Mesendoderm (in vitro differentiated cells): ENCODE results near the gene IL19.

Experiments
- DNase-seq: peaks from one replicate; pipeline ENCODE4 v3.0.0; 2013
- H2AK5ac ChIP-seq: 2 replicates; pipeline ENCODE4 v1.6.1; 2013; ENCODE audit warnings: low read length, inconsistent platforms
- H2BK120ac ChIP-seq: 2 replicates; pipeline ENCODE4 v1.6.1; 2013; ENCODE audit warnings: low read depth, mild to moderate bottlenecking, low read length, moderate library complexity, mixed read lengths
- H2BK15ac ChIP-seq: replicated peaks from 2 replicates; pipeline ENCODE4 v1.6.1; 2013; ENCODE audit warnings: low read depth, mild to moderate bottlenecking, moderate library complexity
- H2BK5ac ChIP-seq: 2 replicates; pipeline ENCODE4 v1.6.1; 2013; ENCODE audit warnings: low read length, inconsistent platforms
- H3K18ac ChIP-seq: 2 replicates; pipeline ENCODE4 v1.6.1; 2013; ENCODE audit warnings: mild to moderate bottlenecking, low read length, mixed read lengths
- H3K23ac ChIP-seq: one replicate; pipeline ENCODE4 v1.6.1; 2013; ENCODE audit warnings: low read length
- H3K27ac ChIP-seq: 2 replicates; pipeline ENCODE4 v1.5.1; 2013; ENCODE audit warnings: low read depth, mild to moderate bottlenecking, inconsistent platforms, low read length, moderate library complexity
- H3K27me3 ChIP-seq: 2 replicates; pipeline ENCODE4 v1.6.1; 2013; ENCODE audit warnings: low read length, control low read depth, mild to moderate bottlenecking, inconsistent platforms; ENCODE audit not compliant: insufficient read depth, poor library complexity
- H3K36me3 ChIP-seq: 2 replicates; pipeline ENCODE4 v1.6.1; 2013; ENCODE audit warnings: low read length, inconsistent platforms; ENCODE audit not compliant: control insufficient read depth, insufficient read depth
- H3K4ac ChIP-seq: one replicate; pipeline ENCODE4 v1.6.1; 2013; ENCODE audit warnings: low read depth, mild to moderate bottlenecking, low read length, moderate library complexity
- H3K4me1 ChIP-seq: 2 replicates; pipeline ENCODE4 v1.6.1; 2013; ENCODE audit warnings: low read depth, low read length, inconsistent platforms; ENCODE audit not compliant: control insufficient read depth
- H3K4me2 ChIP-seq: 2 replicates; pipeline ENCODE4 v1.6.1; 2013; ENCODE audit warnings: low read length
- H3K4me3 ChIP-seq: 2 replicates; pipeline ENCODE4 v1.5.1; 2013; ENCODE audit warnings: mild to moderate bottlenecking, low read length
- H3K56ac ChIP-seq: one replicate; pipeline ENCODE4 v1.6.1; 2013; ENCODE audit warnings: low read length
- H3K79me1 ChIP-seq: 2 replicates; pipeline ENCODE4 v1.6.1; 2013; ENCODE audit warnings: low read length, inconsistent platforms
- H3K79me2 ChIP-seq: 2 replicates; pipeline ENCODE4 v1.6.1; 2013; ENCODE audit warnings: mild to moderate bottlenecking, low read length; ENCODE audit not compliant: control insufficient read depth, insufficient read depth
- H3K9ac ChIP-seq: 2 replicates; pipeline ENCODE4 v1.6.1; 2013; ENCODE audit warnings: low read length, inconsistent platforms
- H4K5ac ChIP-seq: one replicate; pipeline ENCODE4 v1.6.1; 2013; ENCODE audit warnings: low read length
- H4K8ac ChIP-seq: one replicate; pipeline ENCODE4 v1.6.1; 2013; ENCODE audit warnings: low read depth, mild to moderate bottlenecking, control low read depth, low read length, moderate library complexity
- WGBS: extraction: QIAGEN DNeasy Blood & Tissue Kit; methylation state at CpG from one replicate; pipeline ENCODE4 v1.1.7; 2013; ENCODE audit warnings: low lambda C conversion rate, missing lambda C conversion rate; ENCODE audit not compliant: insufficient coverage; ENCODE audit errors: extremely low coverage; 5-methylcytosine and 5-hydroxymethylcytosine counted together

IL19 gene

GRCh38 chr1:206883876-206884275, 113.3 kb downstream of the IL19 start:
- Histone ChIP-seq H3K36me3 (no peaks in the 10 kb centered on the region), H3K56ac (no peak overlapping the region), H3K79me1 (no peaks in the 10 kb centered on the region), H3K4me1 (no peaks in the 10 kb centered on the region), H3K27me3 (no peaks in the 10 kb centered on the region), H2BK120ac (no peak overlapping the region), H4K8ac (no peak overlapping the region), H3K79me2 (no peaks in the 10 kb centered on the region), H3K27ac (no peak overlapping the region), H2AK5ac (no peak overlapping the region), H2BK15ac (no peak overlapping the region), H3K9ac (no peak overlapping the region), H2BK5ac (no peak overlapping the region), H3K23ac (no peak overlapping the region), H4K5ac (no peak overlapping the region), H3K4me3 (no peak overlapping the region), H3K18ac (no peak overlapping the region), H3K4ac (no peak overlapping the region), H3K4me2 (no peak overlapping the region)
- no peak for DNase-seq
- no CpG with 5 or more reads among the region's 2 CpGs for WGBS

- Histone ChIP-seq H2BK120ac (no peak overlapping the region), H3K23ac (no peak overlapping the region), H3K36me3 (no peaks in the 10 kb centered on the region), H2BK15ac (no peak overlapping the region), H3K4me1 (peaks cover 6% of the 10 kb centered on the region), H3K79me2 (no peaks in the 10 kb centered on the region), H2BK5ac (no peak overlapping the region), H4K5ac (no peak overlapping the region), H4K8ac (no peak overlapping the region), H3K18ac (no peak overlapping the region), H2AK5ac (no peak overlapping the region), H3K79me1 (no peaks in the 10 kb centered on the region), H3K9ac (no peak overlapping the region), H3K4me3 (no peak overlapping the region), H3K27ac (no peak overlapping the region), H3K27me3 (no peaks in the 10 kb centered on the region), H3K4ac (no peak overlapping the region), H3K56ac (no peak overlapping the region), H3K4me2 (no peak overlapping the region)
- WGBS, result no CpG with 5 or more reads among the region's 3 CpGs
- no peak for DNase-seq
Observed at GRCh38 chr1:206885341-206886060, 114.9 kb downstream of the IL19 start.

- no peak overlapping the region for H2AK5ac ChIP-seq
- no peak overlapping the region for H2BK15ac ChIP-seq
- H3K36me3 ChIP-seq, result no peaks in the 10 kb centered on the region
- no peak overlapping the region for H3K23ac ChIP-seq
- no peak overlapping the region for H4K8ac ChIP-seq
- H3K27ac ChIP-seq, result no peak overlapping the region
- H2BK120ac ChIP-seq, result no peak overlapping the region
- no peaks in the 10 kb centered on the region for H3K79me1 ChIP-seq
- DNase-seq, result no peak
- no CpG with 5 or more reads among the region's 1 CpG for WGBS
- H3K27me3 ChIP-seq, result no peaks in the 10 kb centered on the region
- no peaks in the 10 kb centered on the region for H3K79me2 ChIP-seq
- H4K5ac ChIP-seq, result no peak overlapping the region
- H3K56ac ChIP-seq, result no peak overlapping the region
- no peak overlapping the region for H2BK5ac ChIP-seq
- no peak overlapping the region for H3K9ac ChIP-seq
- no peak overlapping the region for H3K4me3 ChIP-seq
- H3K4ac ChIP-seq, result no peak overlapping the region
- no peak overlapping the region for H3K4me2 ChIP-seq
- peaks cover 8% of the 10 kb centered on the region for H3K4me1 ChIP-seq
- H3K18ac ChIP-seq, result no peak overlapping the region
Observed at GRCh38 chr1:206886831-206887230, 116.3 kb downstream of the IL19 start.

- Histone ChIP-seq H3K27ac (no peak overlapping the region), H3K4me1 (peaks cover 8% of the 10 kb centered on the region), H3K23ac (no peak overlapping the region), H3K9ac (no peak overlapping the region), H2BK5ac (no peak overlapping the region), H3K4me3 (no peak overlapping the region), H2BK120ac (no peak overlapping the region), H3K79me2 (no peaks in the 10 kb centered on the region), H3K18ac (no peak overlapping the region), H3K4ac (no peak overlapping the region), H2BK15ac (no peak overlapping the region), H3K4me2 (no peak overlapping the region), H3K36me3 (no peaks in the 10 kb centered on the region), H4K8ac (no peak overlapping the region), H2AK5ac (no peak overlapping the region), H4K5ac (no peak overlapping the region), H3K79me1 (no peaks in the 10 kb centered on the region), H3K56ac (no peak overlapping the region), H3K27me3 (no peaks in the 10 kb centered on the region)
- no peak for DNase-seq
- no CpG with 5 or more reads among the region's 4 CpGs for WGBS
Observed at GRCh38 chr1:206887701-206888100, 117.1 kb downstream of the IL19 start.

- Histone ChIP-seq H3K56ac (no peak overlapping the region), H3K79me1 (no peaks in the 10 kb centered on the region), H3K27ac (no peak overlapping the region), H4K5ac (no peak overlapping the region), H2BK15ac (no peak overlapping the region), H3K79me2 (no peaks in the 10 kb centered on the region), H3K36me3 (no peaks in the 10 kb centered on the region), H2BK5ac (peak overlapping the region; percentile 12), H3K23ac (no peak overlapping the region), H3K4me3 (no peak overlapping the region), H4K8ac (no peak overlapping the region), H3K18ac (no peak overlapping the region), H3K4me1 (peaks cover 10% of the 10 kb centered on the region), H3K9ac (no peak overlapping the region), H3K27me3 (no peaks in the 10 kb centered on the region), H2AK5ac (no peak overlapping the region), H3K4me2 (no peak overlapping the region), H3K4ac (no peak overlapping the region), H2BK120ac (no peak overlapping the region)
- WGBS, result no CpG with 5 or more reads among the region's 15 CpGs
- peak; percentile 46 for DNase-seq
Observed at GRCh38 chr1:206890125-206891060, 119.8 kb downstream of the IL19 start.
